Mesendoderm (in vitro differentiated cells): ENCODE data around the gene ESRRA.

Source experiments
- DNase-seq: peaks from one replicate; pipeline ENCODE4 v3.0.0; 2013
- H2AK5ac ChIP-seq: 2 replicates; pipeline ENCODE4 v1.6.1; 2013; ENCODE audit warnings: low read length, inconsistent platforms
- H2BK120ac ChIP-seq: 2 replicates; pipeline ENCODE4 v1.6.1; 2013; ENCODE audit warnings: low read depth, mild to moderate bottlenecking, low read length, moderate library complexity, mixed read lengths
- H2BK15ac ChIP-seq: replicated peaks from 2 replicates; pipeline ENCODE4 v1.6.1; 2013; ENCODE audit warnings: low read depth, mild to moderate bottlenecking, moderate library complexity
- H2BK5ac ChIP-seq: 2 replicates; pipeline ENCODE4 v1.6.1; 2013; ENCODE audit warnings: low read length, inconsistent platforms
- H3K18ac ChIP-seq: 2 replicates; pipeline ENCODE4 v1.6.1; 2013; ENCODE audit warnings: mild to moderate bottlenecking, low read length, mixed read lengths
- H3K23ac ChIP-seq: one replicate; pipeline ENCODE4 v1.6.1; 2013; ENCODE audit warnings: low read length
- H3K27ac ChIP-seq: 2 replicates; pipeline ENCODE4 v1.5.1; 2013; ENCODE audit warnings: low read depth, mild to moderate bottlenecking, inconsistent platforms, low read length, moderate library complexity
- H3K27me3 ChIP-seq: 2 replicates; pipeline ENCODE4 v1.6.1; 2013; ENCODE audit warnings: low read length, control low read depth, mild to moderate bottlenecking, inconsistent platforms; ENCODE audit not compliant: insufficient read depth, poor library complexity
- H3K36me3 ChIP-seq: 2 replicates; pipeline ENCODE4 v1.6.1; 2013; ENCODE audit warnings: low read length, inconsistent platforms; ENCODE audit not compliant: control insufficient read depth, insufficient read depth
- H3K4ac ChIP-seq: one replicate; pipeline ENCODE4 v1.6.1; 2013; ENCODE audit warnings: low read depth, mild to moderate bottlenecking, low read length, moderate library complexity
- H3K4me1 ChIP-seq: 2 replicates; pipeline ENCODE4 v1.6.1; 2013; ENCODE audit warnings: low read depth, low read length, inconsistent platforms; ENCODE audit not compliant: control insufficient read depth
- H3K4me2 ChIP-seq: 2 replicates; pipeline ENCODE4 v1.6.1; 2013; ENCODE audit warnings: low read length
- H3K4me3 ChIP-seq: 2 replicates; pipeline ENCODE4 v1.5.1; 2013; ENCODE audit warnings: mild to moderate bottlenecking, low read length
- H3K56ac ChIP-seq: one replicate; pipeline ENCODE4 v1.6.1; 2013; ENCODE audit warnings: low read length
- H3K79me1 ChIP-seq: 2 replicates; pipeline ENCODE4 v1.6.1; 2013; ENCODE audit warnings: low read length, inconsistent platforms
- H3K79me2 ChIP-seq: 2 replicates; pipeline ENCODE4 v1.6.1; 2013; ENCODE audit warnings: mild to moderate bottlenecking, low read length; ENCODE audit not compliant: control insufficient read depth, insufficient read depth
- H3K9ac ChIP-seq: 2 replicates; pipeline ENCODE4 v1.6.1; 2013; ENCODE audit warnings: low read length, inconsistent platforms
- H4K5ac ChIP-seq: one replicate; pipeline ENCODE4 v1.6.1; 2013; ENCODE audit warnings: low read length
- H4K8ac ChIP-seq: one replicate; pipeline ENCODE4 v1.6.1; 2013; ENCODE audit warnings: low read depth, mild to moderate bottlenecking, control low read depth, low read length, moderate library complexity
- WGBS: extraction: QIAGEN DNeasy Blood & Tissue Kit; methylation state at CpG from one replicate; pipeline ENCODE4 v1.1.7; 2013; ENCODE audit warnings: low lambda C conversion rate, missing lambda C conversion rate; ENCODE audit not compliant: insufficient coverage; ENCODE audit errors: extremely low coverage; 5-methylcytosine and 5-hydroxymethylcytosine counted together

ESRRA gene

GRCh38 chr11:64338716-64339115, 33.4 kb downstream of the ESRRA start:
- no peaks in the 10 kb centered on the region for H3K79me1 ChIP-seq
- no peak overlapping the region for H3K27ac ChIP-seq
- no peak overlapping the region for H2BK120ac ChIP-seq
- no peak overlapping the region for H3K4me2 ChIP-seq
- H3K23ac ChIP-seq: no peak overlapping the region
- WGBS: no CpG with 5 or more reads among the region's 8 CpGs
- H3K56ac ChIP-seq: no peak overlapping the region
- no peak overlapping the region for H4K8ac ChIP-seq
- no peaks in the 10 kb centered on the region for H3K79me2 ChIP-seq
- H3K4ac ChIP-seq: no peak overlapping the region
- H4K5ac ChIP-seq: no peak overlapping the region
- H3K36me3 ChIP-seq: no peaks in the 10 kb centered on the region
- H2AK5ac ChIP-seq: no peak overlapping the region
- DNase-seq: no peak
- no peak overlapping the region for H3K9ac ChIP-seq
- peaks cover 5% of the 10 kb centered on the region for H3K4me1 ChIP-seq
- no peaks in the 10 kb centered on the region for H3K27me3 ChIP-seq
- H2BK15ac ChIP-seq: no peak overlapping the region
- no peak overlapping the region for H2BK5ac ChIP-seq
- H3K18ac ChIP-seq: no peak overlapping the region
- no peak overlapping the region for H3K4me3 ChIP-seq

- Histone ChIP-seq H3K79me1 (no peaks in the 10 kb centered on the region), H2AK5ac (no peak overlapping the region), H3K18ac (no peak overlapping the region), H3K4ac (no peak overlapping the region), H3K36me3 (no peaks in the 10 kb centered on the region), H2BK5ac (no peak overlapping the region), H4K8ac (no peak overlapping the region), H3K27ac (no peak overlapping the region), H3K27me3 (no peaks in the 10 kb centered on the region), H2BK15ac (no peak overlapping the region), H3K4me2 (no peak overlapping the region), H3K9ac (no peak overlapping the region), H3K79me2 (no peaks in the 10 kb centered on the region), H3K23ac (no peak overlapping the region), H3K4me1 (peaks cover 5% of the 10 kb centered on the region), H3K56ac (no peak overlapping the region), H3K4me3 (no peak overlapping the region), H4K5ac (no peak overlapping the region), H2BK120ac (no peak overlapping the region)
- WGBS: no CpG with 5 or more reads among the region's 4 CpGs
- DNase-seq: no peak
These were observed 34.0 kb downstream of the ESRRA start for GRCh38 chr11:64339286-64339685.

DNA sequence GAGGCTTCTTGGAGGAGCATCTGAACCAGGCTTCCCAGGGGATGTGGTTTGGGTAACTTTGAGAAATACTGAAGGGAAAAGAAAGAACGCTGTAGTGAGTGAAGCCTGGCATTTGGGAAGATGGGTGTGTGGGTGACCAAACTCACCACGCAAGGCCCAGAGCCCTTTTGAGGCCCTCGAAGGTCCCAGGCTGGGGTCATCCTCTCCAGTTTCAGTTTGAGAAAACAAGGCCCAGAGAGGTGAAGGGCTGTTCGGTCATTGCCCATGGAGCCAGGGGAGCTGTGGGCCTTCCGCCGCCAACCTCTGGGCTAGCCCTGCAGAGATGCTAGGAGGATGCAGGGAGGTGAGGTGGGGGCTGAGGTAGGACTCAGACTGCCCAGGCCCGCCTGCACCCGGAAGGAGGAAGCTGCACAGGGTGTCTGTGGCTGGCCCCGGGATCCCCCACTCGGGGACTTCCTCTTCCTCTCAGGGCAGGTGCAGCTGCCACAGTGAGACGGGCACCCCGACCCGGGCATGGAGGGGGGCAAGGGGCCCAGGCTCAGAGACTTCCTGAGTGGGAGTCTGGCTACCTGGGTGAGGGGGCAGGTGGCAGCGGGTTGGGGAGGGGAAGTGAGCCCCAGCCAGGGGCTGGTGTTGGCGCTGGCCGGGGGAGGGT, 34.6 kb downstream of the ESRRA start, which contains the start of gene CCDC88B:
TSS of gene CCDC88B (plus strand) at position 451 of the 655 bp plus-strand sequence. CDS start at position 514, 63 bp downstream.
- Histone ChIP-seq H3K56ac (peak within 1 kb of the TSS; percentile 88), H3K4ac (no peak within 1 kb of the TSS), H2BK15ac (no peak within 1 kb of the TSS), H3K27me3 (no peaks in the 10 kb centered on the region), H4K5ac (no peak within 1 kb of the TSS), H3K23ac (no peak within 1 kb of the TSS), H3K4me2 (peak within 1 kb of the TSS; percentile 77), H2BK120ac (no peak within 1 kb of the TSS), H3K18ac (no peak within 1 kb of the TSS), H3K27ac (no peak within 1 kb of the TSS), H3K4me3 (peak within 1 kb of the TSS; percentile 38), H2AK5ac (no peak within 1 kb of the TSS), H2BK5ac (no peak within 1 kb of the TSS), H3K4me1 (peaks cover 5% of the 10 kb centered on the region), H4K8ac (no peak within 1 kb of the TSS), H3K79me2 (no peaks in the 10 kb centered on the region), H3K79me1 (no peaks in the 10 kb centered on the region), H3K9ac (peak within 1 kb of the TSS; percentile 59), H3K36me3 (no peaks in the 10 kb centered on the region)
- no peak for DNase-seq
- WGBS: no CpG with 5 or more reads among the region's 16 CpGs

DNA sequence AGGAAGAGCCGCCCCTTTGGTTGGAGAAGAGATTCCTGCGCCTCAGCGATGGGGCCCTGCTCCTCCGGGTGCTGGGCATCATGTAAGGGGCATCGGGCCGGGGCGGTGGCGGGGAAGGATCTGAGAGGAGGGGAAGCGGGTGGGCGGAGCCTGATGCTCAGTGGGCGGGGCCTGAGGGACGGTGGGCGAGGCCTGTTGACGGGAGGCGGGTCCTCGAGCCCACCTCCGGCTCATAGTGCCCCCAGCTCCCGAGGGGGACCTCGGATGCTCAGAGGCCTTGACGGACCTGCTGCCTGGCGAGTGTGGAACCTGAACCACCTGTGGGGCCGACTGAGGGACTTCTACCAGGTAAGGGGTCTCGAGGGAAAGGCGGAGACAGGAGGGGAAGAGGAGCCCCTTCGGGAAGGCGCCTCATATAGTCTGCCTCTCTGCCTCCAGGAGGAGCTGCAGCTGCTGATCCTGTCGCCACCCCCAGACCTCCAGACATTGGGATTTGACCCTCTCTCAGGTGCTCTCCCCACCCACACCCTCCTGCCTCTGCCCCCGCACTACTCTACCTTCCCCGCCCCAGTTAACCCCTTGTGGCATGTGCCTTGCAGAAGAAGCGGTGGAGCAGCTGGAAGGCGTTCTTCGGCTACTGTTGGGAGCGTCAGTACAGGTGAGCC, 35.5 kb downstream of the ESRRA start:
- H3K4me3 ChIP-seq: peak overlapping the region; percentile 38
- no peak overlapping the region for H2BK15ac ChIP-seq
- no peak overlapping the region for H3K23ac ChIP-seq
- no CpG with 5 or more reads among the region's 33 CpGs for WGBS
- peaks cover 5% of the 10 kb centered on the region for H3K4me1 ChIP-seq
- H3K4ac ChIP-seq: no peak overlapping the region
- H2AK5ac ChIP-seq: no peak overlapping the region
- H3K4me2 ChIP-seq: peak overlapping the region; percentile 77
- H3K79me1 ChIP-seq: no peaks in the 10 kb centered on the region
- peak overlapping the region; percentile 88 for H3K56ac ChIP-seq
- no peak overlapping the region for H3K18ac ChIP-seq
- H4K5ac ChIP-seq: no peak overlapping the region
- no peak overlapping the region for H2BK5ac ChIP-seq
- peak overlapping the region; percentile 59 for H3K9ac ChIP-seq
- H4K8ac ChIP-seq: no peak overlapping the region
- H3K27me3 ChIP-seq: no peaks in the 10 kb centered on the region
- DNase-seq: peak; percentile 86
- H3K79me2 ChIP-seq: no peaks in the 10 kb centered on the region
- no peak overlapping the region for H2BK120ac ChIP-seq
- no peaks in the 10 kb centered on the region for H3K36me3 ChIP-seq
- H3K27ac ChIP-seq: no peak overlapping the region

GRCh38 chr11:64341429-64341828, 36.1 kb downstream of the ESRRA start:
- Histone ChIP-seq H3K36me3 (no peaks in the 10 kb centered on the region), H3K56ac (peak overlapping the region; percentile 88), H3K4me1 (peaks cover 5% of the 10 kb centered on the region), H3K79me1 (no peaks in the 10 kb centered on the region), H3K4me3 (no peak overlapping the region), H3K27ac (no peak overlapping the region), H3K4me2 (no peak overlapping the region), H4K8ac (no peak overlapping the region), H2BK5ac (no peak overlapping the region), H3K27me3 (no peaks in the 10 kb centered on the region), H3K4ac (no peak overlapping the region), H2BK15ac (no peak overlapping the region), H2AK5ac (no peak overlapping the region), H3K79me2 (no peaks in the 10 kb centered on the region), H3K23ac (no peak overlapping the region), H3K9ac (peak overlapping the region; percentile 59), H4K5ac (no peak overlapping the region), H3K18ac (no peak overlapping the region), H2BK120ac (no peak overlapping the region)
- no CpG with 5 or more reads among the region's 21 CpGs for WGBS
- no peak for DNase-seq
